Liver (tissue), 9 donors: Measurements from ENCODE around the gene SPATA4. TPM values are rescaled to one million over a fixed set of nuclear protein-coding genes. Genes with fewer than 3 reads are reported as not detected.

ENCODE experiments used
- DNase-seq: peaks from one replicate; pipeline ENCODE4 v3.0.0-alpha.2; 2017; ENCODE audit warnings: low spot score
- H3K27ac ChIP-seq, 2 donors: one replicate each; pipeline ENCODE4 v1.7.0; 2013; ENCODE audit warnings: inconsistent platforms in 2 of 2, low read length in 2 of 2, control low read depth in 1 of 2, low read depth in 1 of 2, mild to moderate bottlenecking in 1 of 2
- H3K27me3 ChIP-seq, 4 donors: one replicate each; pipeline versions ENCODE4 v1.6.1 to v1.7.0; 2013; ENCODE audit warnings: low read length in 3 of 4, inconsistent platforms in 1 of 4, mild to moderate bottlenecking in 1 of 4, moderate library complexity in 1 of 4; ENCODE audit not compliant: control insufficient read depth in 4 of 4, insufficient read depth in 4 of 4
- H3K36me3 ChIP-seq, 4 donors: one replicate each; pipeline versions ENCODE4 v1.6.1 to v1.7.0; 2013; ENCODE audit warnings: low read length in 3 of 4, mild to moderate bottlenecking in 3 of 4, low read depth in 1 of 4, moderate library complexity in 1 of 4; ENCODE audit not compliant: control insufficient read depth in 4 of 4, insufficient read depth in 3 of 4
- H3K4me1 ChIP-seq, 4 donors: one replicate each; pipeline versions ENCODE4 v1.6.1 to v1.7.0; 2013; ENCODE audit warnings: low read length in 3 of 4, mild to moderate bottlenecking in 3 of 4, moderate library complexity in 1 of 4; ENCODE audit not compliant: control insufficient read depth in 4 of 4, insufficient read depth in 4 of 4
- H3K4me3 ChIP-seq, 3 donors: one replicate each; pipeline versions ENCODE4 v1.6.1 to v1.7.0; 2013; ENCODE audit warnings: low read length in 3 of 3, control low read depth in 1 of 3, low read depth in 1 of 3, mild to moderate bottlenecking in 1 of 3
- H3K9ac ChIP-seq, 2 donors: one replicate each; pipeline ENCODE4 v1.7.0; 2013; ENCODE audit warnings: low read length in 2 of 2, mild to moderate bottlenecking in 2 of 2, moderate library complexity in 2 of 2, control low read depth in 1 of 2, low read depth in 1 of 2
- H3K9me3 ChIP-seq, 4 donors: one replicate each; pipeline versions ENCODE4 v1.6.1 to v1.7.0; 2013; ENCODE audit warnings: low read length in 3 of 4; ENCODE audit not compliant: control insufficient read depth in 4 of 4
- ATF3 ChIP-seq: IDR thresholded peaks from 2 replicates; pipeline ENCODE4 v1.6.1; 2016; ENCODE audit warnings: antibody characterized with exemption
- EGR1 ChIP-seq, 2 donors: IDR thresholded peaks; 2 replicates each; pipeline ENCODE4 v1.6.1; 2016 to 2018; ENCODE audit warnings: antibody characterized with exemption in 2 of 2, low read depth in 2 of 2
- FOXA1 ChIP-seq: IDR thresholded peaks from 2 replicates; pipeline ENCODE4 v1.6.1; 2016; ENCODE audit warnings: antibody characterized with exemption
- FOXA2 ChIP-seq: IDR thresholded peaks from 2 replicates; pipeline ENCODE4 v1.6.1; 2016; ENCODE audit warnings: antibody characterized with exemption
- GABPA ChIP-seq, 2 donors: IDR thresholded peaks in 1 of 2; conservative IDR thresholded peaks in 1 of 2; 2 replicates each; pipeline ENCODE4 v1.6.1; 2016; ENCODE audit warnings: antibody characterized with exemption in 2 of 2, mild to moderate bottlenecking in 1 of 2, moderate library complexity in 1 of 2
- HNF4A ChIP-seq, 2 donors: conservative IDR thresholded peaks; 2 replicates each; pipeline ENCODE4 v1.6.1; 2016; ENCODE audit warnings: antibody characterized with exemption in 2 of 2, mild to moderate bottlenecking in 2 of 2
- HNF4G ChIP-seq: IDR thresholded peaks from 2 replicates; pipeline ENCODE4 v1.6.1; 2016; ENCODE audit warnings: antibody characterized with exemption
- JUND ChIP-seq, 2 donors: IDR thresholded peaks; 2 replicates each; pipeline ENCODE4 v1.6.1; 2016; ENCODE audit warnings: antibody characterized with exemption in 2 of 2
- REST ChIP-seq: IDR thresholded peaks from 2 replicates; pipeline ENCODE4 v1.6.1; 2016; ENCODE audit warnings: antibody characterized with exemption, mild to moderate bottlenecking
- RXRA ChIP-seq, 2 donors: IDR thresholded peaks; 2 replicates each; pipeline ENCODE4 v1.6.1; 2017 to 2018; ENCODE audit warnings: antibody characterized with exemption in 2 of 2, mild to moderate bottlenecking in 1 of 2
- SP1 ChIP-seq: IDR thresholded peaks from 2 replicates; pipeline ENCODE4 v1.6.1; 2018; ENCODE audit warnings: antibody characterized with exemption, mild to moderate bottlenecking
- TAF1 ChIP-seq: conservative IDR thresholded peaks from 2 replicates; pipeline ENCODE4 v1.6.1; 2016; ENCODE audit warnings: antibody characterized with exemption, mild to moderate bottlenecking
- YY1 ChIP-seq: IDR thresholded peaks from 2 replicates; pipeline ENCODE4 v1.6.1; 2016; ENCODE audit warnings: antibody characterized with exemption, mild to moderate bottlenecking
- ZBTB33 ChIP-seq: IDR thresholded peaks from 2 replicates; pipeline ENCODE4 v1.6.1; 2016; ENCODE audit warnings: antibody characterized with exemption
- WGBS: extraction: QIAGEN DNeasy Blood & Tissue Kit; methylation state at CpG from one replicate; pipeline ENCODE4 v1.1.7; 2013; 5-methylcytosine and 5-hydroxymethylcytosine counted together
- polyA plus RNA-seq, 2 donors: library from polyadenylated mRNA; stranded (reverse) in 1 of 2; unstranded in 1 of 2; fragments of 200-250 nt in 1 of 2; fragments of >200 nt in 1 of 2; fragmentation: Nextera tagmentation in 1 of 2; extraction: Ambion mirVana in 1 of 2; gene quantifications; one replicate each; pipeline versions ENCODE4 v1.2.1 to v1.2.3, GENCODE V29; 2013 to 2015
- total RNA-seq, 2 donors: library from RNA; depleted of rRNA; stranded (reverse); fragments of >200 nt; gene quantifications; one replicate each; pipeline ENCODE4 v1.2.3, GENCODE V29; 2014
- TF ChIP-seq, protein P1 (sequence below): fragments of 150-350 bp; IDR thresholded peaks from 2 replicates; pipeline ENCODE4 v1.5.1; 2017; ENCODE audit warnings: improper control_type of control experiment, low read depth, low read length; ENCODE audit not compliant: missing input control
- TF ChIP-seq, protein P2 (sequence below): IDR thresholded peaks from 2 replicates; pipeline ENCODE4 v1.6.1; 2016; ENCODE audit warnings: antibody characterized with exemption
- donor health status: healthy.
- donor health status: healthy.
- donor health status: healthy.
- donor health status: healthy.
- donor health status: healthy.

SPATA4 gene
- total and polyA plus RNA-seq, 4 donors = 0.14 TPM; not detected in 3

- TF ChIP-seq HNF4G (no peak), RXRA (IDR thresholded peaks at IDR 0.05) (no peak), EGR1 (IDR thresholded peaks at IDR 0.05; ENCODE audit: low read depth in 2 of 2) (no peak)
- Histone ChIP-seq H3K4me1 (no peaks in the 10 kb centered on the region), H3K27me3 (peaks cover 0 to 3% (median 0%) of the 10 kb centered on the region in 4 donors), H3K27ac (no peak overlapping the region), H3K9ac (no peak overlapping the region), H3K36me3 (no peaks in the 10 kb centered on the region), H3K9me3 (no peaks in the 10 kb centered on the region), H3K4me3 (no peak overlapping the region)
- no peak for DNase-seq
- WGBS = 83% methylated on average over 2 of the region's 2 CpGs
These were observed 53.1 kb downstream of the SPATA4 start for GRCh38 chr4:176142253-176142652.

- Histone ChIP-seq H3K4me3 (no peak overlapping the region), H3K9ac (no peak overlapping the region), H3K36me3 (no peaks in the 10 kb centered on the region), H3K4me1 (no peaks in the 10 kb centered on the region), H3K27me3 (peaks cover 0 to 5% (median 0%) of the 10 kb centered on the region in 4 donors), H3K9me3 (no peaks in the 10 kb centered on the region), H3K27ac (no peak overlapping the region)
- no peak for TF ChIP-seq GABPA (IDR thresholded peaks at IDR 0.05 in 1 of 2, conservative IDR thresholded peaks at IDR 0.05 in 1 of 2)
- TF ChIP-seq SP1 = no peak
- TF ChIP-seq, protein P1, sequence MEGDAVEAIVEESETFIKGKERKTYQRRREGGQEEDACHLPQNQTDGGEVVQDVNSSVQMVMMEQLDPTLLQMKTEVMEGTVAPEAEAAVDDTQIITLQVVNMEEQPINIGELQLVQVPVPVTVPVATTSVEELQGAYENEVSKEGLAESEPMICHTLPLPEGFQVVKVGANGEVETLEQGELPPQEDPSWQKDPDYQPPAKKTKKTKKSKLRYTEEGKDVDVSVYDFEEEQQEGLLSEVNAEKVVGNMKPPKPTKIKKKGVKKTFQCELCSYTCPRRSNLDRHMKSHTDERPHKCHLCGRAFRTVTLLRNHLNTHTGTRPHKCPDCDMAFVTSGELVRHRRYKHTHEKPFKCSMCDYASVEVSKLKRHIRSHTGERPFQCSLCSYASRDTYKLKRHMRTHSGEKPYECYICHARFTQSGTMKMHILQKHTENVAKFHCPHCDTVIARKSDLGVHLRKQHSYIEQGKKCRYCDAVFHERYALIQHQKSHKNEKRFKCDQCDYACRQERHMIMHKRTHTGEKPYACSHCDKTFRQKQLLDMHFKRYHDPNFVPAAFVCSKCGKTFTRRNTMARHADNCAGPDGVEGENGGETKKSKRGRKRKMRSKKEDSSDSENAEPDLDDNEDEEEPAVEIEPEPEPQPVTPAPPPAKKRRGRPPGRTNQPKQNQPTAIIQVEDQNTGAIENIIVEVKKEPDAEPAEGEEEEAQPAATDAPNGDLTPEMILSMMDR = no peak
- TF ChIP-seq REST = no peak
- no peak for TF ChIP-seq FOXA1
- TF ChIP-seq RXRA (IDR thresholded peaks at IDR 0.05) = no peak
- TF ChIP-seq YY1 = no peak
- TF ChIP-seq, protein P2, sequence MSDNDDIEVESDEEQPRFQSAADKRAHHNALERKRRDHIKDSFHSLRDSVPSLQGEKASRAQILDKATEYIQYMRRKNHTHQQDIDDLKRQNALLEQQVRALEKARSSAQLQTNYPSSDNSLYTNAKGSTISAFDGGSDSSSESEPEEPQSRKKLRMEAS = no peak
- TF ChIP-seq ATF3 = no peak
- DNase-seq = no peak
These were observed 55.9 kb downstream of the SPATA4 start for GRCh38 chr4:176139518-176139917.

DNA sequence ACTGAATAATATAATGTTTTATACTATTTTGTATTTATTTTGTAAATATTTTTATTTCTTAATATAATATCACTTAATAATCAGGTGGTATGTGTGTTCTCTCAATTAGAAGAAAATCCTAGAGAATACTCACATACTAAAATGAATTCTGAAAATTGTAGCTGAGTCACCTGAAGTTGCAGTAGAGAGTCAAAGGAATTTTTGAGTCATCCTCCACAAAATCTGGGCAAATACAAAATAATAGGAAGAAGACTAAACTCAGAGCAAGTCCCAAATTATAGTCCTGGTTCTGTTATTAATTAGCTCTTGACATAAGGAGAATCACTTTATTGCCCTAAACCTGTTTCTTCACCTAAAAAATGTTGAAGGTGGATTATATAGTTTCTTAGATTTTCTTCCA is 57.8 kb downstream of the SPATA4 start:
- no peak overlapping the region for H3K9ac ChIP-seq
- DNase-seq = no peak
- no peaks in the 10 kb centered on the region for H3K9me3 ChIP-seq
- TF ChIP-seq TAF1 = no peak
- no peak for TF ChIP-seq FOXA2
- TF ChIP-seq EGR1 (IDR thresholded peaks at IDR 0.05; ENCODE audit: low read depth in 2 of 2) = no peak
- no peak for TF ChIP-seq GABPA (IDR thresholded peaks at IDR 0.05 in 1 of 2, conservative IDR thresholded peaks at IDR 0.05 in 1 of 2)
- TF ChIP-seq YY1 = no peak
- no peak for TF ChIP-seq REST
- no peak for TF ChIP-seq RXRA (IDR thresholded peaks at IDR 0.05)
- no peak for TF ChIP-seq ATF3
- no peak for TF ChIP-seq FOXA1
- no peak for TF ChIP-seq ZBTB33
- TF ChIP-seq JUND (IDR thresholded peaks at IDR 0.05) = no peak
- no peak for TF ChIP-seq HNF4A (conservative IDR thresholded peaks at IDR 0.05)

More for the DNA sequence above, 57.8 kb downstream of the SPATA4 start:
- H3K4me1 ChIP-seq = no peaks in the 10 kb centered on the region
- H3K27me3 ChIP-seq = peaks cover 0 to 5% (median 0%) of the 10 kb centered on the region in 4 donors
- H3K27ac ChIP-seq = no peak overlapping the region
- no peak overlapping the region for H3K4me3 ChIP-seq
- no peaks in the 10 kb centered on the region for H3K36me3 ChIP-seq
